ENCODE results near the gene KIFAP3.
"Not testable (repeated sequence)": the region's sequence is repeated elsewhere in the genome, so short reads cannot be mapped to it uniquely, and the experiment has no call there.

The KIFAP3 gene

DNA sequence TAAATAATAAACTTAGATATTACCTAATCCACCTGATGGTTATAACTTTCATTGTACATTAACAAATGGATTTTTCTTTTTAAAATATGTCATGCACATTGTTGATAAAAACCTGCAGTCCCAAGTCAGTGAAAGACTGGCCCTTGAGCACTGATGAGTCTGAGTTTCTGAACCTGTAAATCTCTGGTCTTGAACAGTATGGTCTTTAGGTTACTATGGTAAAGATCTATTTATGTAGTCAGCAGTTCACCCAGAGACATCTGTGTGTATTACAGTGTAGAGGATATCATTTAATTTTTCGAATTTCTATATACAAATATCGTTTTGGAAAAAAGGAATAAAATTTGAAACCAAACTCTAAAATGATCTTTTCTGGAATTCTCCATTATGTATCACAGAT lies 150.4 kb downstream of the KIFAP3 start:
- no peak for DNase-seq (ENCODE audit: low read depth)

DNA sequence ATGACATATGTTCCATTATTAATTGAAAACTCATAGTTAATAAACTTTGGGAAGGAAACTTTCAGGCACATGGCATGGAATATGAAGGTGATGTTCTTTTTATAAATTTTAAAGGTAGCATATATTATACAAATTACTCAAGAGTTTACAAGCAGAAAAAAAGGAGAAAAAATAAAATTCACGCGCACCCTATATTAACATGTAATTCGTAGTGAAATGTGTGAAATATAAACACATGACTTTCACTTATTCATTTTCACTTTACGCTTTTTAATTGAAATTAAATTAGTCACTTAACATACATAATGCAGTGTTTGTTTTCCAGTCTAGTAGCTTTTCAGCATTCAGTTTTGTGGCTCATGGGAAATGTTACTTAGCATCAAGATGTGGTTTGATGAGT lies 153.4 kb downstream of the KIFAP3 start:
- no peak for DNase-seq (ENCODE audit: low read depth)

DNA sequence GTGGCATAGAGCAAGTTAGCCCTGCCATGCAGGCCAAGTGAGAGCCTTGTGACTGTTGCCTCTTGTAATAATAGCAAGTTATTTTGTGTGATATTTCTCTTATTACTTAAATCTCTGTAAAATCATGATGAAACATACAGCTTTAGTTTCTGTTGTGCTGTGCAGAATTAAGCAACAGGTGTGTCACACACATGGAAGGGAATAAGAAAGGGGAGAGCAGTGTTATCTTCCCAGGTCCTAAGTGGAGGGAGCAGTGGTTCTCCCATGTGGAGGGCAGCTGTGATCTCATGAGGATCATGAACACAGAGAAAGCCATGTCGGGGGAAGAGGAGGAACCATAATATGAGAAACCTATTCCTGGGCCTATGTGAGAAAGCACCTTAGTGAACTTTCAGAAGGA lies 155.6 kb downstream of the KIFAP3 start:
- no peak for DNase-seq (ENCODE audit: low read depth)

DNA sequence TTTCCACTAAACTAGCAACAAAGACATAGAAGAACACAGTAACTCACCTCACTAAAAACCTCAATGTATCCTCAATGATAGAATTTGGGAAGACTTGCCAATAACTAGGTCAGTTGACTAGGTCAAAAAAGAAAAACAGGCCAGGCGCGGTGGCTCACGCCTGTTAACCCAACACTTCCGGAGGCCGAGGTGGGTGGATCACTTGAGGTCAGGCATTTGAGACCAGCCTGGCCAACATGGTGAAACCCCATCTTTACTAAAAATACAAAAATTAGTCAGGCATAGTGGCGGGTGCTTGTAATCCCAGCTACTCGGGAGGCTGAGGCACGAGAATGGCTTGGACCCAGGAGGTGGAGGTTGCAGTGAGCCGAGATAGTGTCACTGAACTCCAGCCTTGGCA lies 156.3 kb downstream of the KIFAP3 start:
- DNase-seq (ENCODE audit: low read depth): not testable (repeated sequence)

DNA sequence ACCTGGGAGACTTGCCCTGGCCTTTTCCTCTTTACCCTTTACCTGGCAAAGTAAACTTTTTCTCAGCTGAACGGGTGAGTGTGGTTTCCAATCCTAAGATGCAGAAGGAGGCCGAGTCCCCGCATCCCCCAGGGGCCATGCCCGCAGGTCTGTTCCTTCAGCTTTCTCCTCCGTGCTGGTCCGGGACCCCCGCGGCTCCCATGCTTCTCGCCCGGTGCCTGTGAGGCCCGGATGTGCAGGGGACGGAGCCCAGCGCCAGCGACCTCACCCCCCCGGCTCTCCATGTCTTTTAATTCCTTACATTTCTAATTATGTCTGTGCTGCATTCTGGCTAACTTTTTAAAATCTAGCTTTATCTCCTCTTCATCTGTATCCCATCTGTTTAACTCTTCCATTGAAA lies 159.3 kb downstream of the KIFAP3 start:
- DNase-seq (ENCODE audit: low read depth): no peak

DNA sequence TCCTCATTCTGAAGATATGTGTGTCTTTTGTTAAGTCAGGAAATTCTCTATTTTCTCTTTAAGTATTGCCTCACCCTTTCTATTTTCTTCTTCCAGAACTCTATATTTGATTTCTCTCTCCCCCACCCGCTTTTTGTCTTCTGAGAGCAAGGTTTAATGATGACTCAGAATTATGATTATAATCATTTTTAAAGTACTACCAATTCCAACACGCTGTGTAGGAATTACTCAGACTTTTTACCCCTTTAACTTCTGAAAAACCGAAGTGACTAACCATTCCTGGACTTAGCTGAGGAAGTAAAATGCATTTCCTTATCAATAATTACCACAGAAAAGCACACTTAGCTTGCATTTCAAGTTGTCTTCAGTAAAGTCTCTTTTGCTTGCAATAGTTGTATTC lies 160.0 kb downstream of the KIFAP3 start:
- no peak for DNase-seq (ENCODE audit: low read depth)

DNA sequence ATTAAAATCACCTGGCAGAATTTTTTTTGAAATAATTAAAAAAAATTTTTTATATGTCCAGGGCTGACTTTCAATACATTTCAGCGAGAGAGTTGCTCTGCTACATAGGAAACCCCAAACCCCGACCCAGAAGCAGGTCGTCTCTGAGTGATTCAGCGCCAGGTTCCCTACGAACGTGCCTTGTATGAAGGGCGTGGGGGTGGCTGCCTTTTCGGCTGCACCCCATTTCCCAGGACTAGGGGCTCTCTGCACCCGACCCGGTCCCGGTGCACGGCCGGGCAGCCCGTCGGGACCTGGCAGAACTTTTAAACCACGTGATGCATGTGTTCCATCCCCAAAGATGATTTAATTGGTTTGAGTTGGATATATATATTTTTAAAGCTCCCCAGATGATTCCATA lies 165.0 kb downstream of the KIFAP3 start:
- no peak for DNase-seq (ENCODE audit: low read depth)

DNA sequence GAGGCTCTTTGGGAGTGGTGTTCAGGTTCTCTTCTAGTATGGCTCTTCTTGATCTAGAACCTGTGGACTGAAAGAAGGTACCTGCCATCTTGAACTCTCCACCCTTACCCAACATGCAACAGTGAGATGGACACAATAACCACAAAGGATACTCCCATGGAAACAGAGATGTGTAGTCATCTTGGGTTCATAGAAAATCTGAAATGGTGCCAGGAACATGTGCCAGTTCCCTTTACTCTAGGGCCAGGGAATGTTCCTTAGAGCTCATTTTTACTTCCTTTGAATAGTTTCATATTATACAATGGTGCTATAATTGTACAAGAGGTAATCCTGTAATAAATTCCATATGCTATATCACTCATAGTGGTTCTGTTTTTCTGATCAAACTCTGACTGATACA lies 167.6 kb downstream of the KIFAP3 start:
- DNase-seq (ENCODE audit: low read depth): no peak

DNA sequence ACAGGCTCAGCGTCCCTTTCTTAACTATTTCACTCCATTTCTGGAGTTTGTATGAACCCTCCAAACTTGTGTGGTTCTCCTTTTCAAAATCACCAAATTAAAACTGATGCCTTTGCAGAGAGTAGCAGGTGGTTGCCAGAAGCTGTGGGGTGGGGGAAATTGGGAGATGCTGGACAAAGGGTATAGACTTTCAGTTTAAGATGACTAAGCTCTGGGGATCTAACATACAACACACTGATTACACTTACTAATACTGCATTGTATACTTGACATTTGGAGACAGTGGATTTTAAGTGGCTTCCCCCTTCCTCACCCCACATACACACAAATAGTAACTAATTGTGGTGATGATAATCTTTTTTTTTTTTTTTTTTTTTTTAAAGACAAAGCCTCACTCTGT lies 169.7 kb downstream of the KIFAP3 start:
- DNase-seq (ENCODE audit: low read depth): no peak

DNA sequence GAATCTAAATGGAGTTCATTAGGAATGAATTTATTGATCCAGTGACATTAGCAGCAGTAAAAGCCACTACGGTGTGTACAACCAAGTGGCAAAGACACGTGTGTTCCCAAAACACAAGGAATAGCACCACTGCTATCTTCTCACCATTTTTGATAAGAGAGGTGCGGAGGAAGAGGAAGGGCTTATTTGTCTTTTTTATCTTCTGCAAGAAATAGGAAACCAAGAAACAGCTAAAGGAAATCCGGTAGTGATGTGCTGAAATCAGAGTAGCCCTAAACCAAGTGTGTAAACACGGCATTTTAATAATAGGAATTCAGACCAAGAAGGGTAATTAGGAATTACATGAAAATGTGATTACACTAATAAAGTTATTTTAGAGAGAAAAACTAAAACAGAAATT lies 171.7 kb downstream of the KIFAP3 start:
- no peak for DNase-seq (ENCODE audit: low read depth)

DNA sequence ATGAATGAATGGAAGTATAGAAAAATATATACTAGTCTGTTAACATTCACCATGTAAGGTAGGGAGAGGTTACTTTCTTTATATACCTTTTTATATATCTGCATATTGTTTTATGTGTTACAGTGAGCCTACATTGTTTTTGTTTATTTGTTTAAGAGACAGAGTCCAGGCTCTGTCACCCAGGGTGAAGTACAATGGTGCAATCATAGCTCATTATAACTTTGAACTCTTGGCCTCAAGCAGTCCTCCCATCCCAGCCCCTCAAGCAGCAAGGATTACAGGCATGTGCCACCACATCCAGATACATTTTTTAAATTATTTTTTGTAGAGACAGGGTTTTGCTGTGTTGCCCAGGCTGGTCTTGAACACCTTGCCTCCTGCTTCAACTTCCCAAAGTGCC lies 173.4 kb downstream of the KIFAP3 start:
- DNase-seq (ENCODE audit: low read depth): no peak

DNA sequence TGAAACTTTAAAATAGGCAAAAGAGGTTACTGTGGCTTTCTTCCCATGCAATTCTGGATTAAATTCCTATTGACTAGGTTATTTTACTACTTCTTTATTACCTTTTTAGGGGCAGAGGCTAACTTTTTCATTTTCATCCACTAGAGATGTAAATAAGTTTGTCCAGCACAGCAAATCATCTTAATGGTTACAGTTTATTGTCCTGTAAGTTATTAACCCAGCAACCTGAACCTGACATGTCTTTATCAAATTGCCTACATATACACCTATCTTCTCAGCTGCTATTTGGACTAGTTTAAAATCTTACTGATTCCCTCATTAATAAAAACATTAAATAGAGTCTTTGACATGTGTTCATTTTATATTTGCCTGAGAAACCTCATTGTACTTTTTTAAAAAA lies 173.9 kb downstream of the KIFAP3 start:
- DNase-seq (ENCODE audit: low read depth): no peak

DNA sequence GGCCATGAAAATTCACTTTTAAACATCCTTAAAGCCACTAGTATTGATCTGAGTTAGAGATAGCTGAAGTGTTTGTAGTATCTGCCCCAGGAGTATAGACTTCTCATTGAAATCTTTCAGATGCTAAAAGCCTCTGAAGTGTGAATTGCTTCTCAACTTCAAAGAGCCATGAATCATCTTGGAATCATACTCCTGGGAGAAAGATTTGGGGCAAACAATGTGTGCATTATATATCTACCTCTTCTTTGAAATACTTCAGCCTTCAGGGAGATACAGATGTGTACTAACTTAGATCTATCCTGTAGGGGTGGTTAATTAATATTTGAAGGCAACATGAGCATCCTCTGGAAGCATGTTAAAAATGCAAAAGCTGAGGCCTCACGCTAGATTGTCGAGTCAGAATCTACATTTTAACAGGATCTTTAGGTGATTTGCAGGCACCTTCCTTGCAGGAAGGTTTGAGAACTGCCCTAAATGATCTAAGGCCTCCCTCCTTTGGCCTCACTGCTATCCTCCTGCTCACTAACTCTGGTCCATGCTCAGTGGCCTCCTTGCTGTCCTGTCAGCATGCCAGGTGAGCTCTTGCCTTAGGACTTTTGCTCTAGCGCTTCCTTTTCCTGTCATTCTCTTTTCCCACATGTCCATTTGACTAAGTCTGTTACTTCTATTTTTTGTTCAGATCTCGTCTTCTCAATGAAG lies 174.8 kb downstream of the KIFAP3 start:
- no peak for DNase-seq (ENCODE audit: low read depth)

DNA sequence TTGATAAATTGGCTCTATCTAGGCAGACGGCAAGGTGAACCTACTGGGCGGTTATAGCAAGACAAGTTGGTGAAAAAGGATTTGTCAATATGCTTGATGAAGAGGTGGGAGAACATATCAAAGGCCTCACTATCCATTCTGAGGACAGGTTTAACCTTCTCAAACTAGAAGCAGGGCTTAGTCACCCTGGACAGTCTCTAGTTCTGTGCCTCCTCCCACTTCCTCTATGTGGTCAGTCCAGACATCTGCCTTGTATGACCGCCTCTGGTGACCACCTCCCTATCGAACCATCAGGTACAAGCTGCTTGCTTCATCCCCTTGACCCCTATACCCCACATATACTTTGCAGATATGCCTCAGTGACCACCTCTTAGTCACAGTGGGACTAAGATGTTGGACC lies 178.5 kb downstream of the KIFAP3 start:
- DNase-seq (ENCODE audit: low read depth): no peak

DNA sequence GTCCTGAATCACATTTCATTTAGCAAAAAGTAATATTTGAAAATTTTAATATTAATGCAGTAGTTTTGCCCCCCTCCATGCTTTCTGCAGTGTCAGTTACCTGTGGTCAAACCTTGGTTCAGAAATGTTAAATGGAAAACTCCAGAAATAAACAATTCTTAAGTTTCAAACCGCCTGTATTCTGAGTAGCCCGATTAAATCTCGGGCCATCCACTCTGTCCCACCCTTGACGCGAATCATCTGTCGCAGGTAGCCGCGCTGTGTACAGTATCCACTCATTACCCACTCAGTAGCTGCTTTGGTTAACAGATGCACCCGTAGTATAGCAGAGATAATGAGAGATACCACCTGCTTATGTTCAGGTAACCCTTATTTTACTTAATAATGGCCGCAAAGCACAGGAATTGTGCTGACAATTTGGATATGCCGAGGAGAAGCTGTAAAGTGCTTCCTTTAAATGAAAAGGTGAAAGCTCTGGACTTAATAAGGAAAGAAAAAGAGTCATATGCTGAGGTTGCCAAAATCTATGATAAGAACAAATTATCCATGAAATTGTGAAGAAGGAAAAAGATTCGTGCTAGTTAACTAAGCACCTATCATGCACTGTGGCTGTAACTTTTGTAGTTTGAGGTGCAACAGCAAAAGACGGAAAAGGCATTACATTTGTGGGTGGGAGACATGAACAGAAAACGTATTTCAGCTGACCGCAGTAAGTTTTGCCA lies 179.9 kb downstream of the KIFAP3 start:
- DNase-seq (ENCODE audit: low read depth): no peak

DNA sequence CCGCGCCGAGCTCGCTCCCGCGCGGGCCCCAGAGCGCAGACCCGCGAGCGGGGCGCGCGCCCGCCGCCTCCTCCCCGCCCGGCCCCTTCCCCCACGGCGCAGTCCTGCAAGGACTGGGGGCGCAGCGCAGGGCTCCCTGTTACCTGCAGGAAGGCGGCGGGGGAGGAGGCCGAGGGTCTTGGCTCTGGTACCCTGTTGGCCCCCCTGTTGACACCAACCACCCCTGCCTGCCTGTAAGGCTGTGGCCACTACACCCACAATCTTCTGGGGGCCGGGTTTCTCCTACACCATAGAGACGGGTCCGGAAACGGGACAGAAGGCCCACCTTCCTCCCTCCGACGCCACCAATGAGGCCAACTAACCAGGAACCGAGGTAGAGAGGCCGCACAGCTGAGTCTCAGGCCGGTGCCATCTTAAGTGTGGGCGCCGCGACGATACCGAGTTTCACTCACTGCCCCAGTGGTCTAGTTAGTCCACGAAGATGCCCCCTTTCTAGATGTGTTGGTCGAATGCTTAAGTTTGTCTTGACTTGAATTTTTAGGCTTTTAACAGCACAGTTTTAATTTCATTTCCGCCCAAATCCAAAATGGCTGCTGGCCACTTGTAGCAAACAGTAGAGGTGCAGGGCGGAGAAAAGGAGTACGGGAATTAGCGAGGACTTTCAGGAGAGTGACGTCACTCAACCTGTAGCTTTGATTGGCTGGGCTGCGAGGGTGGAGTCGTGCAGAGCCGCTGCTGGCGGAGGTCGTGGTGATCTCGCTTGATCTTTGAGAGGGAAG lies 180.7 kb downstream of the KIFAP3 start, which contains the start of gene SCYL3:
Gene SCYL3 (minus strand): TSS at position 252 of the 779 bp plus-strand sequence. CDS start 5,056 bp downstream, outside the sequence.
- DNase-seq (ENCODE audit: low read depth): peak; percentile 82

DNA sequence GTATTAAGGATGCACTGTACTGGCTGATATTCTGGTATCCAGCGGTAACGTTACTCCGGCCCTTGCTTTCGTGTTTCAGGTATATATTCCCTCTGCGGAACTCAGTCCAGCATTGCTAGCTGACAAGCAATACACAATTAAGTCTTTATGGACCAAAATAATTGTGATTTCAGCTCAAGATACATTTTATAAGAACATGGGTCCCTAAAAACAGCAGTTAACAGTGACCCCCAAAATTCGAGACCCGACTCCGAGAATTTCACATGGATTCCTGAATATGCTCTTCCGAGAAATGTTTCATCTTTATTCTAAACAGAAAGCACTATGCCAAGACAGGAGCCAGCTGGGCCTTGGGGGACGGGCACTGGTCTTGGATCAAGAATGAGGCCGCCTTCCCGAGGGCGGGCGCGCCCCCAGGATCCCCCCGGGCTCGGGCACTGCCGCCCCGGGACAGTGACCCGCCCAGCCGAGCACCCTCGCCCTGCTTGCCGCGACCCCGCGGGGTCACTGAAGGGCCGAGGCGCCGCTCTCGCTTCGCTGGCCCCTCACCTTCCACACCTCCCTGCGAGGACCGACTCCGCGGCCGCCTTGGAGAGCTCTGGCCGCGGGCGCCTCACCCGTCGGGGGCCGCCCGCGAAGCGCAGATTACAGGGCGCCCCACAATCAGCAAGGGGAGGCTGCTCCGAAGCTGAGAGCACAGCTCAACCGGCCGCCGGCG lies 181.4 kb downstream of the KIFAP3 start:
- no peak for DNase-seq (ENCODE audit: low read depth)

DNA sequence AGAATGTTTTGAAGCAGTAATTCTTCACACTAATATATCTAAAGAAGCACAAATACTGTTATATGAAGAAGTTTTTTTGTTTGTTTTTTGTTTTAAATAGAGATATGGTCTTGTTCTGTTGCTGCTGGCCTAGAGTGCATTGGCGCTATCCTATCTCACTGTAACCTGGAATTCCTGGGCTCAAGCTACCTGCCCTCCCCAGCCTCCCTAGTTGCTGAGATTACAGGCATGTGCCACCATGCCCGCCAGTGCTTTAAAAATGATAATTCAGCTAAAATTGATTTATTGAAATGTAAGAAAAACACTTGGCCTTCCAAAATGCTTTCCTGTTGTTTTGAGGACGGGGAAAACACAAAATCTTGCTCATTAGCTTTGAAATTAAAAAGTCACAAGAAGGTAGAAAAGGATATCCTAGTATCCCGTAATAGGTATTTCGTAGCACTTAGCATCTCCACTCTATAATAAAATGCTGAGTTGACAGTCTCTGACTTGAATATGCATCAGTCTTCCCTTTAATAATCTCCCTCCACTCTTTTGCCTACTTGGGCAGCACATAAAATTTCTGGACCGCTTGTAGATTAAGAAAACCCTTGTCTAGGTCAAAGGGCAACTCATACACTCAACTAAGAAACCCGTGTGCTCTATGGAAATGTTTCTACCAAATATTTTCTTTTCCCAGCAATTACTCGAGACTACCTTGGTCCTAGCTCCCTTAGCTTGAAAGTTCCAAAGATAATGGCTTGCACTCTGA lies 182.1 kb downstream of the KIFAP3 start:
- DNase-seq (ENCODE audit: low read depth): no peak

DNA sequence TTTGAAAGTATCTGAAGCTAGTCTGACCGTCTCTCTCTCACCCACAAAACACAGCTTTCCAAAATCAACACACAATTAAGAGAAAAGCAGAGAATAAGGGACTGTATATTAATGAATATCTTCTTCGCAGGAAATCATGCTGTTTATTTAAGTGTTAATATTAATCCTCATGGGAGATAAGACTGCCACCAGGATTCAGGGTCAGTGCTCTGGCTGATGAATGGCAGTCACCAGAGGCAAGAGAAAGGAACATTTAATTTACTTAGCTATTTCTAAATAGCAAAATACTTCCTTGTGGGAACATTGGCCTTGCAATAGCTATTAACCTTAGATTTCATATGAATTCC lies 183.0 kb downstream of the KIFAP3 start:
- no peak for DNase-seq (ENCODE audit: low read depth)

DNA sequence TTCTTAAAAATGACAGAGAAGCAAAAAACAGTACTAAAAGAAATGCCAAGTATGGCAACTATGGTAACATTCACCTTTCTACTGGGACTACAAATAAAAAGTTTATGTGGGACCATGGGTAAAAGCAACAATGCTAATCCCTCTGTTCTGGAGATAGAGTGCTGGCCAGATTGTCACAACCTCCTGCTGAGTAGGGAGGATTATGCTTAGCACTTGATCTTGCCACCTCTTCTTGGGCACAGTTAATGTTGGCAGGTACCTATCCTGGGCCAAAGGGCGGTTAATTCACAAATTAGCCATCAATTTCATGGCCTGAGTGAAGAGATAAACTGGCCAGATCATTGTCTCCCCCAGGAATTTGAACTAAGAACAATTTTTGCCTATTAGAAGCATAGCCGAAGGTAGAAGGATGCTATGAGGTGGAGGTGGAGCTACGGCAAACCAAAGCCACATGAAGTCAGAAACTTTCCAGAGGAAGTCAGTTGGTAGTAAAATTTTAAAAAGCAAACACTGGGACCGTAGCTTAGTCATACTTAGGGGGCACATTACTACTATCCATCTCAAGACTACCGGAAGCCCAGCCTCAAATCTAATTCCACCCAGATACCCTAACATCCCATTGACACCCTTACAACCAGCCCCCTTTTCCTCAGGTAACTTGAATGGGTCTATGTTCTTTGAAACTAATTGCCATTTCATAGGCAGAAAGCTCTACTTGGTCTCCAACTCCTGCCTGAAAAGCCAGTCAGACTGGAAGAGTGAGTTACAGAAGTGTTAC lies 183.5 kb downstream of the KIFAP3 start:
- DNase-seq (ENCODE audit: low read depth): peak; percentile 20

DNA sequence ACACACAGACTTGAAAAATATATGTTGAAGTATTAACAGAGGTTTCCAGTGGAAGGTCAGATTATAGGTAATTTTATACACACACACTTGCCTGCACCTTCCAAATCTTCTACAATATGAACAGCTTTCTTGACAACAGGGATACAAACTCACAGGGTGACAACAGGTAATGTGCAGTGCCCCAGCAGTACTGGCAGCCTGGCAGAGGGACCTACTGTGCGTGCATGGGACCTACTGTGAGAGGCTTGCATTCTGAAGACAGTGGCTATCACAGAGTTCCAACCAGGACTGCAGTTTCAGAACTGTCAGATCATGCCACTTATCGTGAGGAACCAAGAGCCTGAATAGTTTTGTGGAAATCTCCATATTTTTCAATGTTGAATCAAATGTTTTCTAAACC lies 184.6 kb downstream of the KIFAP3 start:
- no peak for DNase-seq (ENCODE audit: low read depth)
